Coronary artery (tissue), 2 donors: ENCODE results near the gene LMF1.

Experiments
- DNase-seq: peaks from one replicate; pipeline ENCODE4 v3.0.0-alpha.2; 2017; ENCODE audit warnings: low spot score
- H3K27ac ChIP-seq, 2 donors: fragments of 200-600 bp; sonication (generic); one replicate each; pipeline ENCODE4 v1.5.1; 2016 to 2019
- H3K4me3 ChIP-seq: fragments of 200-600 bp; sonication (generic); 2 replicates; pipeline ENCODE4 v1.5.1; 2016; ENCODE audit warnings: mild to moderate bottlenecking, moderate library complexity
- CTCF ChIP-seq: fragments of 200-600 bp; sonication (generic); IDR thresholded peaks from one replicate; pipeline ENCODE4 v1.5.1; 2019; ENCODE audit warnings: antibody characterized with exemption

LMF1 gene

GRCh38 chr16:894841-895240 lies 75.9 kb downstream of the LMF1 start:
- Histone ChIP-seq H3K27ac (no peak overlapping the region), H3K4me3 (no peak overlapping the region)
- no peak for TF ChIP-seq CTCF
- no peak for DNase-seq

- TF ChIP-seq CTCF, result no peak
- DNase-seq, result no peak
- H3K4me3 ChIP-seq, result no peak overlapping the region
- no peak overlapping the region for H3K27ac ChIP-seq
These were observed 76.6 kb downstream of the LMF1 start for GRCh38 chr16:894136-894535.

- TF ChIP-seq CTCF, result no peak
- Histone ChIP-seq H3K4me3 (no peak overlapping the region), H3K27ac (no peak overlapping the region)
- no peak for DNase-seq
These were observed 77.4 kb downstream of the LMF1 start for GRCh38 chr16:893360-893759.

GRCh38 chr16:892536-893255 lies 78.1 kb downstream of the LMF1 start:
- no peak for TF ChIP-seq CTCF

GRCh38 chr16:892006-892405 lies 78.8 kb downstream of the LMF1 start:
- no peak overlapping the region for H3K4me3 ChIP-seq
- no peak overlapping the region for H3K27ac ChIP-seq
- DNase-seq, result no peak
- TF ChIP-seq CTCF, result no peak

More at GRCh38 chr16:892536-893255, 78.1 kb downstream of the LMF1 start:
- H3K4me3 ChIP-seq, result no peak overlapping the region
- H3K27ac ChIP-seq, result no peak overlapping the region
- DNase-seq, result no peak

GRCh38 chr16:891353-891740 lies 79.4 kb downstream of the LMF1 start:
- no peak for TF ChIP-seq CTCF
- no peak for DNase-seq
- no peak overlapping the region for H3K4me3 ChIP-seq
- H3K27ac ChIP-seq, result no peak overlapping the region

- DNase-seq, result no peak
- Histone ChIP-seq H3K27ac (no peak overlapping the region), H3K4me3 (no peak overlapping the region)
- no peak for TF ChIP-seq CTCF
These were observed 80.0 kb downstream of the LMF1 start for GRCh38 chr16:890716-891352.
